ENCODE measurements around the gene SBF2. TPM values are rescaled to one million over a fixed set of nuclear protein-coding genes. Genes with fewer than 3 reads are reported as not detected.

The SBF2 gene
- total RNA-seq, 2 donors from 2014 or later: 30.5 to 47.0 TPM

DNA sequence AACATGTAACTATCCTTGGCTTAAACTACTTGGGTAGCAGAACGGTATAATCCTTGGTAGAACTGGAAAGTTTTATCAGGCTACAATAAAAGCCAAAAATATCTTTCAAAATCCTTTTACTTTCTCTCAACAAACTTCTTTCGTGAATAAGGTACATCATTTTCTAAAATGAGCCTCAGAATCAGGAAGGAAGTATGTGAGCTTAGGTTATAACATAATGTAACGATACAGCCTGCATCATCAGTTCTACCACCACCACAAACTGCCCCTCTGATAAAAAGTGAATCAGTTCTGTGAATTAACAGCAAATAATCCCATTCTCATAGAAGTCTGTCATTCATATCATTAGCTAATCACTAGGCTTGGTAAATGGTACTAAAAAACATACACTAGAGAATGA, 244.3 kb downstream of the SBF2 start:
- Histone ChIP-seq H3K27me3 (no peaks in the 10 kb centered on the region), H3K36me3 (no peaks in the 10 kb centered on the region), H3K4me1 (no peaks in the 10 kb centered on the region), H3K4me3 (no peak overlapping the region), H3K9me3 (peaks cover 3% of the 10 kb centered on the region), H3K27ac (no peak overlapping the region), H3K9ac (ENCODE audit: low read depth in 2 of 2, low read length in 2 of 2) (no peak overlapping the region)
- TF ChIP-seq, protein P1, sequence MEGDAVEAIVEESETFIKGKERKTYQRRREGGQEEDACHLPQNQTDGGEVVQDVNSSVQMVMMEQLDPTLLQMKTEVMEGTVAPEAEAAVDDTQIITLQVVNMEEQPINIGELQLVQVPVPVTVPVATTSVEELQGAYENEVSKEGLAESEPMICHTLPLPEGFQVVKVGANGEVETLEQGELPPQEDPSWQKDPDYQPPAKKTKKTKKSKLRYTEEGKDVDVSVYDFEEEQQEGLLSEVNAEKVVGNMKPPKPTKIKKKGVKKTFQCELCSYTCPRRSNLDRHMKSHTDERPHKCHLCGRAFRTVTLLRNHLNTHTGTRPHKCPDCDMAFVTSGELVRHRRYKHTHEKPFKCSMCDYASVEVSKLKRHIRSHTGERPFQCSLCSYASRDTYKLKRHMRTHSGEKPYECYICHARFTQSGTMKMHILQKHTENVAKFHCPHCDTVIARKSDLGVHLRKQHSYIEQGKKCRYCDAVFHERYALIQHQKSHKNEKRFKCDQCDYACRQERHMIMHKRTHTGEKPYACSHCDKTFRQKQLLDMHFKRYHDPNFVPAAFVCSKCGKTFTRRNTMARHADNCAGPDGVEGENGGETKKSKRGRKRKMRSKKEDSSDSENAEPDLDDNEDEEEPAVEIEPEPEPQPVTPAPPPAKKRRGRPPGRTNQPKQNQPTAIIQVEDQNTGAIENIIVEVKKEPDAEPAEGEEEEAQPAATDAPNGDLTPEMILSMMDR (IDR thresholded peaks at IDR 0.05): no peak
- no peak for DNase-seq
- intact Hi-C loops (cut with DNase I): no loop called here

DNA sequence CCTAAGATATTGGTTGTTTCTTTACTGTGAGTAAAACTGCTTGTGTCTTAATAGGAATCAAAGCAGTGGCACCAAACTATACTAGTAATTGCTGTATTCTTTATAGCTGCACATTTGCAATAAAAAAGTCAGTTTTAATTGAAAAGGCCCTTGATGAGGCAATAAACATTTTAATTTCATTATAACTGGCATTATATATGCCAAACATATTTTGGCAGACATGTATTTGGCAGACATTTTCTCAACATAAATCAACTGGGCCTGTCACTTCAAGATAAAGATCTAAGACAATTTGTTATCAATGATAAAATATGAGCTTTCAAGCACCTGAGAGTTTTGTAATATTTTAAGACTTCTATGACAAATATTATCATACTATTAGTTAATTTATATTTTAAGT, 245.7 kb downstream of the SBF2 start:
- intact Hi-C loops (cut with DNase I): no loop called here
- Histone ChIP-seq H3K27me3 (no peaks in the 10 kb centered on the region), H3K9me3 (peaks cover 6% of the 10 kb centered on the region), H3K27ac (no peak overlapping the region), H3K9ac (ENCODE audit: low read depth in 2 of 2, low read length in 2 of 2) (no peak overlapping the region), H3K4me3 (no peak overlapping the region), H3K4me1 (no peaks in the 10 kb centered on the region), H3K36me3 (no peaks in the 10 kb centered on the region)
- no peak for DNase-seq
- TF ChIP-seq, protein P1 (IDR thresholded peaks at IDR 0.05): no peak

DNA sequence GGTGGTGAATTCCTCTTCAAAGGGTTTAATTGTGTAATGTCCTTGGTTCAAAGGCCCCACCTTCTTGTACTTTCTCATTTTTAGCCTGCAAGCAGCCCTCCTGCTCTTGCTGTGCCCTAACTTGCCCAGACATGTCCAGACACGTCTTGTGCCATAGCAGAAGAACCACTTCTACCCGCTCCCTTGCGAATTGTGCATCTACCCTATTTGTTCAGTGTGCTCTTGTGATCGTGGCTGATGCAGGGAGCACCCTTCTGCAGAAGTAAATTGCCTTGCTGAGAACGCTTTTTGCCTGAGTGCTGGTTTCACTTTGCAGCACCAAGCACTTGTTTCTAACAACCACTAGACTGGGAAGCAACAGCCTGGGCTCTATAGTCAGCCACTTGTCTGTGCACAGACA, 249.4 kb downstream of the SBF2 start:
- TF ChIP-seq, protein P1 (IDR thresholded peaks at IDR 0.05): no peak
- no peak for DNase-seq

DNA sequence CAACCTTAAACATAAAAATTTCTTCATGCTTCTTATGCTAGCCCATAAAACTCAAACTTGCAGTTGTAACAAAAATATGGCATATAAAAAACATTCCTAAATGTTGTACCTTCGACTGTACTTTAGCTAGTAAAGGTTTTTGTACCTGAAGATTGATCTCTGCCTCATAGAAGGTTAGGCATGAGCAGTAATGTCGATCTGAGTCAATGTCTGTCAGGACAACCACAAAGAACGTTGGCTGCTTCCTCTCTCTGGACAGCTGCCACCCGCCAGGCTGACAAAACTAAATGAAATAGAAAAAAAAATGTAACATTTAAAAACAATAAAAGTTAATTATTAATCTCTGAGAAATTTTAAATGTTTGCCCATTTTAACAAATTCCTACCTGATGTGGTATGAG, 251.3 kb downstream of the SBF2 start:
- Histone ChIP-seq H3K36me3 (no peaks in the 10 kb centered on the region), H3K4me3 (no peak overlapping the region), H3K4me1 (no peaks in the 10 kb centered on the region), H3K9me3 (peaks cover 6% of the 10 kb centered on the region), H3K27me3 (no peaks in the 10 kb centered on the region), H3K27ac (no peak overlapping the region), H3K9ac (ENCODE audit: low read depth in 2 of 2, low read length in 2 of 2) (no peak overlapping the region)
- TF ChIP-seq, protein P1 (IDR thresholded peaks at IDR 0.05): no peak
- intact Hi-C loops (cut with DNase I): no loop called here
- DNase-seq: no peak

More for the DNA sequence above, 249.4 kb downstream of the SBF2 start:
- intact Hi-C loops (cut with DNase I): no loop called here
- no peak overlapping the region for H3K4me3 ChIP-seq
- no peak overlapping the region for H3K9ac ChIP-seq (ENCODE audit: low read depth in 2 of 2, low read length in 2 of 2)
- H3K27ac ChIP-seq: no peak overlapping the region
- no peaks in the 10 kb centered on the region for H3K27me3 ChIP-seq
- peaks cover 6% of the 10 kb centered on the region for H3K9me3 ChIP-seq
- no peaks in the 10 kb centered on the region for H3K4me1 ChIP-seq
- H3K36me3 ChIP-seq: no peaks in the 10 kb centered on the region

DNA sequence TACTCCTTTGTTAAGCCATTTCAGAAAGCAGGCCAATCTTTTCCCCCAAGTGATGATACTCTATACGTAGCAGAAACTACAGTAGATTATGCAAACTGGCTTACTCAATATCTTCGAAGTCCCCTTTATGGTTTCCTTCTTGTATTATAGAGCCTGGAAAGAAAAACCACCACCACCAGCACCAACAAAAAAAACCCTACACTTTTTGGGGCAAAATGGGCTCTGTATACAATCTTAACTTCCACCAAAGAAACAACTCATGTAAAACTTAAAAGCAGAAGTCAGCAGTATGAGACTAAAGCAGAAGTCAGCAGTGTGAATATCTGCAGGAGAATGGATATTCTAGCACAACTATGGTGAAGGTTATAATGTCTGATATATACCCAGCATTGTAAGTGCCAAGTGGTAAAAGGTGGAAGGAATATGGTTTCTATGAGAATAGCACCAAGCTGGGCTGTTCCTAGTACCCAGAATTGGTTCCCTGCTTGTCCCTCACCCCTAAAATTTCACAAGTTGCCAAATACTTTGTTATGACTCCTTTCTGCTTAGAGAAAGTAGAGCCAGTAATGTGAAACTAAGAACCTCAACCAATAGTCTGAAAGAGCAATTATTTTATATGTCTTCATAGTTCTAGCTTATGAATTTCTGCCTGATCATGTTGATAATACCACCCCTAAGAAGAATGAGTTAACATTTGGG, 252.1 kb downstream of the SBF2 start:
- H3K36me3 ChIP-seq: no peaks in the 10 kb centered on the region
- no peaks in the 10 kb centered on the region for H3K4me1 ChIP-seq
- H3K27ac ChIP-seq: no peak overlapping the region
- no peaks in the 10 kb centered on the region for H3K27me3 ChIP-seq
- TF ChIP-seq, protein P1 (IDR thresholded peaks at IDR 0.05): no peak
- no peak for DNase-seq
- H3K9me3 ChIP-seq: peaks cover 6% of the 10 kb centered on the region
- H3K9ac ChIP-seq (ENCODE audit: low read depth in 2 of 2, low read length in 2 of 2): no peak overlapping the region
- intact Hi-C loops (cut with DNase I): no loop called here
- no peak overlapping the region for H3K4me3 ChIP-seq

Data from colonic mucosa (tissue), 4 donors.